NCI-H2081 (cell line): ENCODE data around the gene CRIP3.

Experiments
- DNase-seq, 2 experiments: peaks; one replicate each; lab custom pipeline; 2025; lab: John Stamatoyannopoulos, UW

CRIP3 gene

GRCh38 chr6:43287717-43288679, 20.6 kb downstream of the CRIP3 start:
- no peak for DNase-seq

- no peak for DNase-seq
Measured at GRCh38 chr6:43286980-43287716, 21.5 kb downstream of the CRIP3 start.

- DNase-seq: no peak
Measured at GRCh38 chr6:43286456-43286979, 22.1 kb downstream of the CRIP3 start.

GRCh38 chr6:43285832-43286231, 22.8 kb downstream of the CRIP3 start:
- DNase-seq: no peak

GRCh38 chr6:43284991-43285781, 23.4 kb downstream of the CRIP3 start:
- no peak for DNase-seq

- no peak for DNase-seq
Measured at GRCh38 chr6:43283905-43284304, 24.7 kb downstream of the CRIP3 start.

GRCh38 chr6:43283514-43283901, 25.1 kb downstream of the CRIP3 start:
- DNase-seq: no peak

- no peak for DNase-seq
Measured at GRCh38 chr6:43282636-43283513, 25.8 kb downstream of the CRIP3 start.

- DNase-seq: no peak
Measured at GRCh38 chr6:43282060-43282459, 26.6 kb downstream of the CRIP3 start.

- no peak for DNase-seq
Measured at GRCh38 chr6:43280234-43280633, 28.4 kb downstream of the CRIP3 start.

- DNase-seq: no peak
Measured at GRCh38 chr6:43278524-43279078, 30.0 kb downstream of the CRIP3 start.

GRCh38 chr6:43277643-43278523, 30.7 kb downstream of the CRIP3 start:
- DNase-seq: no peak

GRCh38 chr6:43277306-43277642, 31.4 kb downstream of the CRIP3 start:
- no peak for DNase-seq

GRCh38 chr6:43276577-43277305, 31.9 kb downstream of the CRIP3 start:
- no peak for DNase-seq

- no peak for DNase-seq
Measured at GRCh38 chr6:43275801-43276576, 32.6 kb downstream of the CRIP3 start.

- DNase-seq: no peak
Measured at GRCh38 chr6:43274916-43275597, 33.6 kb downstream of the CRIP3 start.

GRCh38 chr6:43274127-43274915, 34.3 kb downstream of the CRIP3 start:
- DNase-seq: no peak
